ENCODE data around the gene MUS81. TPM values are rescaled to one million over a fixed set of nuclear protein-coding genes. Genes with fewer than 3 reads are reported as not detected.

The MUS81 gene
- total and polyA plus RNA-seq, 2 of the 13 experiments (the other 11 are each of a cell fraction or from before 2014, with no cell fraction given), result 25.6 to 30.2 TPM

DNA sequence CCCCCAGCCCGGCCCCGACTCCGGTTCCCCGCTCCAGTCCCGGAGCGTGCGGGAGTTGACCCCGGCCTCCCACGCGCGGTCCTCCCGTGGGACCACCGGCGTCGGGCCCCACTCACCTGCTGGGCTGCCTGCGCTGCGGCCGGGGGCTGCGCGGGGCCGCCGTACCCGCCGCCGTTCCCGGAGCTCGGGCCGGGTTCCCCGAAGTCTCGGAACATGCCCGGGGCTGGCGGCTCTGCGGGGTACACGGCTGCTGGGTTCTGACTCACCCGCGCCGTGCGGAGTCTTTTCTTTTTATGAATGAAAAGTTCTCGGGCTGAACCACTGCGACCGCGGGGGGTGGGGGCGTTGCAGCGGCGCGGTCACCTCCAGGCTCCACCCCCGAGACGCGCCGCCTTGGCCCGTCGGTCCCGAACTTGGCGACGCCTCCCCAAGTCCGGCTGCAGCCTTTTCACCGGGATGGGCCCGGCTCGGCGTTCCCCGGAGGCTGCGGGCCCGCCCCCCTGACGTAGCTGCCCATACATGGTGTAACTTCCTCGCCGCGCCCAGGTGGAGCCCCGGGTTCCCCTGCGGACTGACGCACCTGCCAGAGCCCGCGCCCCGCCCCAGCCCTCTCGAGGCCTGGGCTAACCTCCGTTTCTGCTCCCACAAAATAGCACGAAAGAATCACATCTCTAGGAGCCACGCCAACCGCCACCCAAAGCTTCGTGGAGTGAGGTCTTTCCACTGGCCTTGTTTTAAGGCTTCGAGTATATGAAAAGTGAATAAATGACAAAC, 40.1 kb downstream of the MUS81 start, which contains the start of gene FOSL1 (continued):
- no peak for TF ChIP-seq TP53 (CRISPR knock-in tag; conservative IDR thresholded peaks at IDR 0.05)
- no peak for TF ChIP-seq ZFP41 (CRISPR knock-in tag; IDR thresholded peaks at IDR 0.05; ENCODE audit: borderline replicate concordance)
- 0 out of 2 replicates have a peak, but pooled peaks have one; percentile 54 for TF ChIP-seq ZNF136 (CRISPR knock-in tag; IDR thresholded peaks at IDR 0.05; ENCODE audit: low read depth)
- TF ChIP-seq CREB1 (IDR thresholded peaks at IDR 0.05), result peak; percentile 79
- TF ChIP-seq CREB1 (CRISPR knock-in tag; IDR thresholded peaks at IDR 0.05), result peak; percentile 92
- TF ChIP-seq THAP11 (CRISPR knock-in tag; IDR thresholded peaks at IDR 0.05), result peak; percentile 69
- TF ChIP-seq, protein P1, sequence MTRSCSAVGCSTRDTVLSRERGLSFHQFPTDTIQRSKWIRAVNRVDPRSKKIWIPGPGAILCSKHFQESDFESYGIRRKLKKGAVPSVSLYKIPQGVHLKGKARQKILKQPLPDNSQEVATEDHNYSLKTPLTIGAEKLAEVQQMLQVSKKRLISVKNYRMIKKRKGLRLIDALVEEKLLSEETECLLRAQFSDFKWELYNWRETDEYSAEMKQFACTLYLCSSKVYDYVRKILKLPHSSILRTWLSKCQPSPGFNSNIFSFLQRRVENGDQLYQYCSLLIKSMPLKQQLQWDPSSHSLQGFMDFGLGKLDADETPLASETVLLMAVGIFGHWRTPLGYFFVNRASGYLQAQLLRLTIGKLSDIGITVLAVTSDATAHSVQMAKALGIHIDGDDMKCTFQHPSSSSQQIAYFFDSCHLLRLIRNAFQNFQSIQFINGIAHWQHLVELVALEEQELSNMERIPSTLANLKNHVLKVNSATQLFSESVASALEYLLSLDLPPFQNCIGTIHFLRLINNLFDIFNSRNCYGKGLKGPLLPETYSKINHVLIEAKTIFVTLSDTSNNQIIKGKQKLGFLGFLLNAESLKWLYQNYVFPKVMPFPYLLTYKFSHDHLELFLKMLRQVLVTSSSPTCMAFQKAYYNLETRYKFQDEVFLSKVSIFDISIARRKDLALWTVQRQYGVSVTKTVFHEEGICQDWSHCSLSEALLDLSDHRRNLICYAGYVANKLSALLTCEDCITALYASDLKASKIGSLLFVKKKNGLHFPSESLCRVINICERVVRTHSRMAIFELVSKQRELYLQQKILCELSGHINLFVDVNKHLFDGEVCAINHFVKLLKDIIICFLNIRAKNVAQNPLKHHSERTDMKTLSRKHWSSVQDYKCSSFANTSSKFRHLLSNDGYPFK (CRISPR knock-in tag; IDR thresholded peaks at IDR 0.05; ENCODE audit: borderline replicate concordance), result no peak
- TF ChIP-seq FOXJ3 (CRISPR knock-in tag; IDR thresholded peaks at IDR 0.05; ENCODE audit: borderline replicate concordance), result no peak
- TF ChIP-seq ZHX1 (CRISPR knock-in tag; IDR thresholded peaks at IDR 0.05; ENCODE audit: low read depth), result no peak
- no peak for TF ChIP-seq ZNF607 (CRISPR knock-in tag; IDR thresholded peaks at IDR 0.05; ENCODE audit: borderline replicate concordance)
- TF ChIP-seq TRIM24 (CRISPR knock-in tag; IDR thresholded peaks at IDR 0.05), result no peak
- no peak for TF ChIP-seq ZNF737 (CRISPR knock-in tag; IDR thresholded peaks at IDR 0.05; ENCODE audit: borderline replicate concordance)
- TF ChIP-seq ZNF337 (CRISPR knock-in tag; IDR thresholded peaks at IDR 0.05; ENCODE audit: borderline replicate concordance, low read depth), result no peak
- TF ChIP-seq ARHGAP35 (CRISPR knock-in tag; IDR thresholded peaks at IDR 0.05; ENCODE audit: borderline replicate concordance), result no peak
- TF ChIP-seq ZNF251 (CRISPR knock-in tag; IDR thresholded peaks at IDR 0.05), result no peak
- TF ChIP-seq SMAD3 (CRISPR knock-in tag; IDR thresholded peaks at IDR 0.05), result 0 out of 2 replicates have a peak, but pooled peaks have one; percentile 61
- TF ChIP-seq IKZF1 (IDR thresholded peaks at IDR 0.05), result no peak
- 0 out of 2 replicates have a peak, but pooled peaks have one; percentile 35 for TF ChIP-seq ZNF713 (CRISPR knock-in tag; IDR thresholded peaks at IDR 0.05)
- TF ChIP-seq, protein P2, sequence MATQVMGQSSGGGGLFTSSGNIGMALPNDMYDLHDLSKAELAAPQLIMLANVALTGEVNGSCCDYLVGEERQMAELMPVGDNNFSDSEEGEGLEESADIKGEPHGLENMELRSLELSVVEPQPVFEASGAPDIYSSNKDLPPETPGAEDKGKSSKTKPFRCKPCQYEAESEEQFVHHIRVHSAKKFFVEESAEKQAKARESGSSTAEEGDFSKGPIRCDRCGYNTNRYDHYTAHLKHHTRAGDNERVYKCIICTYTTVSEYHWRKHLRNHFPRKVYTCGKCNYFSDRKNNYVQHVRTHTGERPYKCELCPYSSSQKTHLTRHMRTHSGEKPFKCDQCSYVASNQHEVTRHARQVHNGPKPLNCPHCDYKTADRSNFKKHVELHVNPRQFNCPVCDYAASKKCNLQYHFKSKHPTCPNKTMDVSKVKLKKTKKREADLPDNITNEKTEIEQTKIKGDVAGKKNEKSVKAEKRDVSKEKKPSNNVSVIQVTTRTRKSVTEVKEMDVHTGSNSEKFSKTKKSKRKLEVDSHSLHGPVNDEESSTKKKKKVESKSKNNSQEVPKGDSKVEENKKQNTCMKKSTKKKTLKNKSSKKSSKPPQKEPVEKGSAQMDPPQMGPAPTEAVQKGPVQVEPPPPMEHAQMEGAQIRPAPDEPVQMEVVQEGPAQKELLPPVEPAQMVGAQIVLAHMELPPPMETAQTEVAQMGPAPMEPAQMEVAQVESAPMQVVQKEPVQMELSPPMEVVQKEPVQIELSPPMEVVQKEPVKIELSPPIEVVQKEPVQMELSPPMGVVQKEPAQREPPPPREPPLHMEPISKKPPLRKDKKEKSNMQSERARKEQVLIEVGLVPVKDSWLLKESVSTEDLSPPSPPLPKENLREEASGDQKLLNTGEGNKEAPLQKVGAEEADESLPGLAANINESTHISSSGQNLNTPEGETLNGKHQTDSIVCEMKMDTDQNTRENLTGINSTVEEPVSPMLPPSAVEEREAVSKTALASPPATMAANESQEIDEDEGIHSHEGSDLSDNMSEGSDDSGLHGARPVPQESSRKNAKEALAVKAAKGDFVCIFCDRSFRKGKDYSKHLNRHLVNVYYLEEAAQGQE (IDR thresholded peaks at IDR 0.05; ENCODE audit: borderline replicate concordance in 1 of 2, low read depth in 1 of 2, low read length in 2 of 2), result no peak
- no peak for TF ChIP-seq IRX3 (CRISPR knock-in tag; IDR thresholded peaks at IDR 0.05; ENCODE audit: borderline replicate concordance, low read depth)
- no peak for TF ChIP-seq PLRG1 (conservative IDR thresholded peaks at IDR 0.05)

Measured in HepG2 (cell line).